Measurements from ENCODE around the gene RBMS3.

The RBMS3 gene

DNA sequence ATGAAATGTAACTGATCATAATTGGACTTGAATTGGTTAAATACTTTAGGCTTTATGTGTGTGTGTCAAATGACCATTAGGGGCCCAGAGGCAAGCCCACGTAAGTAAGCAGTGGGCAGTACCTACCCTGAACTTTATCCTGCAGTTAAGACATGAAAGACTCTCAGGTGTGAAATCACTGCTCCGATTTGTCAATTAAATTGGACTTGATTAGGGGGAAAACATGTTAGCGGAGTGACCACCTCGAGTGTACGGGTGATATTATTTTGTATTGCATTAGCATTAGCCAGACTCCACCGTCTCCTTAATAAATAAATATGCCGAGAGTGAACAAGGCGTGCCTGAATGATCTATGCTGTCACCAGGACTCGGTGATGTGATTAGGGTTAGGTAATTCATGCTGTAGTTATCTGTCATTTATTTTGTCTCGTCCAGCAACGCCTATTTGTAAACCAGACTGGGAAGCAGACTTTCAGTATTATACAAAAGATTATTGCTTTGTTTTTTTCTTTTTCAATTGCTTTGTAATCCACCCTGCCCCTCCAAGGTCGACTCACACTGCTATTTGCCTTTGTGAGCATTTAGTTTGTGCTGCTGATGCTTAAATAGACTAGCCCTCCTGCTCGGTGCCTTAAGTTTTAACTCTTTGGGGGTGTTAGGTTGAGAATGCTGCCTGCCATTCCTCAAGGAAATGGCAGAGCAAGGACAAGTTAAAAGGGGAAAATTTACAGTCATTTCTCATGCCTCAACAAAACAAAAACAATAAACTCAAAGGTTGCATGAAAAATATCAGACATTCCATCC is 1.8 kb downstream of the RBMS3 start:
- TF ChIP-seq, protein P1, sequence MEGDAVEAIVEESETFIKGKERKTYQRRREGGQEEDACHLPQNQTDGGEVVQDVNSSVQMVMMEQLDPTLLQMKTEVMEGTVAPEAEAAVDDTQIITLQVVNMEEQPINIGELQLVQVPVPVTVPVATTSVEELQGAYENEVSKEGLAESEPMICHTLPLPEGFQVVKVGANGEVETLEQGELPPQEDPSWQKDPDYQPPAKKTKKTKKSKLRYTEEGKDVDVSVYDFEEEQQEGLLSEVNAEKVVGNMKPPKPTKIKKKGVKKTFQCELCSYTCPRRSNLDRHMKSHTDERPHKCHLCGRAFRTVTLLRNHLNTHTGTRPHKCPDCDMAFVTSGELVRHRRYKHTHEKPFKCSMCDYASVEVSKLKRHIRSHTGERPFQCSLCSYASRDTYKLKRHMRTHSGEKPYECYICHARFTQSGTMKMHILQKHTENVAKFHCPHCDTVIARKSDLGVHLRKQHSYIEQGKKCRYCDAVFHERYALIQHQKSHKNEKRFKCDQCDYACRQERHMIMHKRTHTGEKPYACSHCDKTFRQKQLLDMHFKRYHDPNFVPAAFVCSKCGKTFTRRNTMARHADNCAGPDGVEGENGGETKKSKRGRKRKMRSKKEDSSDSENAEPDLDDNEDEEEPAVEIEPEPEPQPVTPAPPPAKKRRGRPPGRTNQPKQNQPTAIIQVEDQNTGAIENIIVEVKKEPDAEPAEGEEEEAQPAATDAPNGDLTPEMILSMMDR (IDR thresholded peaks at IDR 0.05): no peak
- Histone ChIP-seq H3K27ac (peak overlapping the region; percentile 54 to 86), H3K4me3 (peak overlapping the region; percentile 85)
- no peak for DNase-seq (ENCODE audit: low spot score)

DNA sequence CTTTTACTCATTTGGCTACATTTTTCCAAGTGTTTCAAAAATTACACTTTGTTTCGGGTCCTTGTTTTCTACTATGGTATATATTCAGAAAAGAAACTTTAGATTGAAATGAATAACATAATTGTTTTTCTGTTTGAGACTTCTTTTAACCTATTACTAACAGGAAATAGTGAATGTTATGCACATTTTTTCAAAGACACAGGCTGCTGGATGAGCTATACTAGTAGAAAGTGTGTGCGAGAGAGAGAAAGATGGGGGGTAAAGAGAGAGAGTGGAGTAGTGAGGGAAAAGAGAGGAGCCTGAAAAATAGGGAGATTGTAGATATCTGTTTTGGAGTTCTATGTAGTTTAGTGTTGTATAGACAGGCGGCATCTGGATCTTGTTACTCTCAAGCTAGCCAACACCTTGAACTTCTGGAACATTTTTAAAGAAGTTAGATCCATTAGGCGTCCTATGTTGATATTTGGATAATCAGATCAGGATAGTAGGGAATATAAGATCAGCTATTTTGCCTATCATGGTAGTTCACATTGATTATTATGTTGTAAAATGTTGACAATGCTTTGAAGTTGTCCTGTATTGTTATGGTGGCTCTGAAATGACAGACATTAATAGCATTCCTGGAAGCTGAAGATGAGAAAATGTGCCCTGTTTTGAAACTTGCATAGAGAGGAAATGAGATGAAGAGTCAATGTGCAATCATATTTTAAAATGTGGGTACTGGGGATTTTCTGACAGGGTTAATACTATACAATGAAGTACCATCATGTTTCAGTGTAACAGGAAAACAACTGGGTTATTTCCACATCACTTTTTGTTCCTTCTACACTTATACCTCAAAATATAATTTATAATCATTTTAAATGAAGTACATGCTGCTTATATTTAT is 2.6 kb downstream of the RBMS3 start:
- no peak for DNase-seq (ENCODE audit: low spot score)
- TF ChIP-seq, protein P1 (IDR thresholded peaks at IDR 0.05): no peak
- Histone ChIP-seq H3K4me3 (peak overlapping the region; percentile 85), H3K27ac (peak overlapping the region; percentile 54 to 86)

DNA sequence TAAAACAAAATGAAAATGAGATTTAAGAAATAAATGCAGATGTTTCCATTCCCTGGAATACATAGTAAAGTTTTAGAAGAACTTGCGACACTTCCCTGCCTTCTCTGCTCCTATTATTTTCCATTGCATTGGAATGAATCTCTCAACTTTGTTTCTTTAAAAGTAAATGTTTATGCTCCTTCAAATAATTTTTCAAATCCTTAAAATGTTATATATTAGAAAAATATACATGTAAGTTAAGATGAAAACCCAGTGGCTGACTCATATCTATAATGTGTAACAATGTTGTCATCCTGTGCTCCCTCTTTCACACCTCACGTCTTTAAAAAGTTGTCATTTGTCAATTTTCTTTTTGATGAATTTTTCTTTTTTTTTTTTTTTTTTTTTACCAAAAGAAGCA is 3.6 kb downstream of the RBMS3 start:
- TF ChIP-seq, protein P1 (IDR thresholded peaks at IDR 0.05): no peak
- Histone ChIP-seq H3K27ac (peak overlapping the region; percentile 54 to 86), H3K4me3 (peak overlapping the region; percentile 85)
- DNase-seq (ENCODE audit: low spot score): no peak

DNA sequence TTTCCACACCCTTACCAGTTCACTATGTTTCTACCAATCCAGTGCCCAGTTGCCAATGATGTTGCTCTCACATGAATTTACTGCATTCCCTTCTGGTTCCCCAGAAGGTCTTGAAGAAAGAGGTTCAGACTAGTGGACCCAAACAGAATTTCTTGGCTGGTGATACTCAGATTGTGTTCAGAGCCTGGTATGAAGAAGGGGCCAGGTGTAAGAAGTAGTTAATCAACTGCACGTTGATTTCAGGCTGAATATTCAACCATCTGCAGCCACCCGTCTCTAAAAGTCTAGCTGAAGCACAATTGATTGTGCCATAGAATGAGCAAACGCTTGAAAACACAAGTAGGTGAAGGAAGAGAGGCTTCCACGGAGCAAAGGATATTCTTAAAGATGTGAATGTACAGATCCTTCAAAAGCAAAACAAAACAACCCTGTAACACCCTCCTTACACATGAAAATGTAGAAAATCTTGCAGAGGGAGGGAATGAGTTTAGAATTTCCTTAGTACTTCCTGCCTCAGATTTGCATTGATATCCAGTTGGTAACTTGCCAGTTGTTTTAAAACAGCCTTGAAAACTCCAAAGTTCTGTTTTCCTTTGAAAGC is 4.7 kb downstream of the RBMS3 start:
- peak overlapping the region; percentile 54 to 64 for H3K27ac ChIP-seq
- H3K4me3 ChIP-seq: peak overlapping the region; percentile 85
- TF ChIP-seq, protein P1 (IDR thresholded peaks at IDR 0.05): no peak
- DNase-seq (ENCODE audit: low spot score): no peak

DNA sequence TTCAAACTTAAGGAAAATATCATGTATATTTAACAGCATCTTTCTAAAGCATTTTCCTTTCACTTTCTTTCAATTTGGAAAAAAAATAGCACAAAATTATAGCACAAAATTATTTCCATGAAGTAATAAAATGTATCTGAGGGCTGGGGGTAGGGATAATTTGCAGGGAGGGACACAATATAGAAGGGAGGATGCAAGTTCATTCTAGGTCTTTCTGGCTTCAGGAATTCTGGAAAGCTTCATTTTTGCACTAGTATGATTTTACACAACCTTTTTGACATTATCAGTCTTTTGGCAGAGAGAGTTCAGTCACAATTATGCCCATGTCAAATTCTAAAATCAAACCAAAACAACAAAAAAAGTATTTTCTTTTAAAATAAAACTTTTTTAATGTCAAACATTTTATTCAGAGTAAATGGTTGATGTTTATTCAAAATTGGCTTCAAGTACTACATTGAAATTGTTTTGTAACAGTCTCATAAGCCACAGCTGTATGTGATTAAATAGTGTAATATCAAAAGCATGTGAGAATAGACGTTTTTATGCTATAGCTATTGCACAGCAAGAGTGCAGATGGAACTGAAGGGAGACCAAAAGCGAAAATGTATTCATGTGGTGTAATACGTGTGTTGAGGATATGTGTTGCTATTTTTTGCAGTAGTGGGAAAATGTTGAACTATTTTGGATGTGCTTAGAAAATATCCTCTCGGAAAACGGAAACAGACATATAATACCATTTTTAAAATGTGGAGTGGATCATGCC is 5.8 kb downstream of the RBMS3 start:
- no peak for DNase-seq (ENCODE audit: low spot score)
- Histone ChIP-seq H3K4me3 (peak overlapping the region; percentile 85), H3K27ac (peak overlapping the region; percentile 54 to 55)
- TF ChIP-seq, protein P1 (IDR thresholded peaks at IDR 0.05): no peak

DNA sequence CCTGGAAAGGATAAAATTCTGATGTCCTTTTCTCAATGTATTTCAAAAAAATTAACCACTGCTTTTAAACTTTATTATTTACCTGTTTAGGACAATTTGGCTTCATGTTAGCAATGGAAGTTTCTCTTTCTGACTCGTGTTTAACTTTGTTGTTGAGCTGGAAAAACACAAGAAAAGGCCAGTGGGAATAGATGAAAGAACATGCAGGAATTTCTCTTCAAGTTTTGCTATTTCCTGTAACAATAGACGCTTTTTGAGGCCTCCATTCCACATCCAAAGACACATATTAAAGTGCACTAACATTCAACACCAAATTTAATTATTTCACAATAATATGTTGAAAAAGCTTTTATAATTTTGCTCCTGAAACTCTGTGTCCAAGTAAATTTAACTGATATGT is 9.7 kb downstream of the RBMS3 start:
- TF ChIP-seq, protein P1 (IDR thresholded peaks at IDR 0.05): no peak
- H3K4me3 ChIP-seq: no peak overlapping the region
- DNase-seq (ENCODE audit: low spot score): no peak
- H3K27ac ChIP-seq: no peak overlapping the region

Measured in coronary artery (tissue), 2 donors.